Mucosa of stomach (tissue), 1 donor: Measurements from ENCODE around the gene TREML1.

ENCODE experiments used
- H3K27me3 ChIP-seq: one replicate; pipeline ENCODE4 v1.7.0; 2013; ENCODE audit warnings: mild to moderate bottlenecking, low read length; ENCODE audit not compliant: control insufficient read depth, insufficient read depth
- H3K36me3 ChIP-seq: one replicate; pipeline ENCODE4 v1.7.0; 2013; ENCODE audit warnings: low read length; ENCODE audit not compliant: control insufficient read depth, insufficient read depth
- H3K4me1 ChIP-seq: one replicate; pipeline ENCODE4 v1.7.0; 2013; ENCODE audit warnings: mild to moderate bottlenecking, low read length; ENCODE audit not compliant: control insufficient read depth, insufficient read depth
- H3K4me3 ChIP-seq: one replicate; pipeline ENCODE4 v1.7.0; 2013; ENCODE audit warnings: low read length
- H3K9ac ChIP-seq: one replicate; pipeline ENCODE4 v1.7.0; 2013; ENCODE audit warnings: mild to moderate bottlenecking, low read length, moderate library complexity
- H3K9me3 ChIP-seq: one replicate; pipeline ENCODE4 v1.7.0; 2013; ENCODE audit warnings: mild to moderate bottlenecking, low read length, moderate library complexity; ENCODE audit not compliant: control insufficient read depth
- donor health status: Pancreatic carcinoma.

The TREML1 gene

DNA sequence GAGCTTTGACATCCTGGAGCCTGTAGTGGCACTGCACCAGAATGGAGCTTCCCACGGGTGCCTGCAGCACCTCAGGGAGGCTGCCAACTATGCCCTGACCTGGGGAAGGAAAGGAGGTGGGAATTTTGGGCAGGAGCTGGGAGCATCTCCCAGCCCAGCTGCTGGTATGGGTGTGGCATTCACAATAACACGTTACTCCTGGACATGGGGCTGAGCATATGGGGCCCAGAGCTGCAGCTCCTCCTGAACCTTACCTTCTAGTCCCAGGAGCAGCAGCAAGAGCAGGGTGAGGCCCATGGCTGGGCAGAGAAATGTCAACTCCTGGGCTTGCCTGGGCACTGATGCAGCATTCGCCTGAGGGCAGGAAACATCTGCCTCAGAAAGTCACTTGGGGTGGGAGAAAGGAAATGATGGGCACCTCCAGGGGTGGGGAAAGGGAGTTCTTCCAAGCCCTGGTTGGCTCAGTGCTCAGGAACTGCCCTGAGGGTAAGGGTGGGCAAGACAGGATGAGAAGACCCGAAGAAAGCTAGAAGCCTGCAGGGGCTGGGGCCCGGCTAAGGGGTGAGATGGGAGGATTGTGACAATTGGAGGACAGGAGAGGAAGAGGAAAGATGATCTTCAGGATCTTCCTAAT lies at the start of gene TREML1:
TSS of gene TREML1 (minus strand) at position 356 of the 634 bp plus-strand sequence. CDS start at position 297, 59 bp downstream.
- Histone ChIP-seq H3K36me3 (no peaks in the 10 kb centered on the region), H3K4me3 (no peak within 1 kb of the TSS), H3K9ac (no peak within 1 kb of the TSS), H3K4me1 (no peaks in the 10 kb centered on the region), H3K27me3 (peaks cover 16% of the 10 kb centered on the region), H3K9me3 (no peaks in the 10 kb centered on the region)

DNA sequence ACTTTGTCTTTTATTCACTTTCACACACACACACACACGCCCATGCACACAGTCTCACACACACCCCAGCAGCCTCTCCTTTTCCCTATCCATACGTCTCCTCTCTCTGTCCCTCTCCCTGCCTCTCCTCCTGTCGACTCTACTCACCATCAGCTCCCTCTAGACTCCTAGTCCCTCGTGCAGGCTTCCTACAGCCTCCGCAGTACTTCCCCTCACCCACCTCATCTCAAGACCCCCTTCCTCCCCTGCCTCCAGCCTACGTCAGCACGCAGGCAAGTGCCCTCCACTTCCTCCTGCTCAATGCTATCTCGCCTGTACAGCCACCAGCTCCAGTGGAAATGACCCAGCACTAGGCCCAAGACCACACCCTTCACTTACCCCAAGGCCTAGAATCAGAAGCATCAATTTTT lies 47.6 kb upstream of the TREML1 start:
- H3K9me3 ChIP-seq = no peaks in the 10 kb centered on the region
- H3K9ac ChIP-seq = no peak overlapping the region
- no peaks in the 10 kb centered on the region for H3K27me3 ChIP-seq
- H3K4me1 ChIP-seq = peaks cover 22% of the 10 kb centered on the region
- no peaks in the 10 kb centered on the region for H3K36me3 ChIP-seq
- H3K4me3 ChIP-seq = no peak overlapping the region

GRCh38 chr6:41200901-41201763 lies 47.0 kb upstream of the TREML1 start, which contains the start of gene TREML2:
Gene TREML2, minus strand, starts transcription at chr6:41201149. Its CDS starts 141 bp downstream, at chr6:41201008.
- Histone ChIP-seq H3K9ac (no peak within 1 kb of the TSS), H3K27me3 (no peaks in the 10 kb centered on the region), H3K36me3 (no peaks in the 10 kb centered on the region), H3K9me3 (no peaks in the 10 kb centered on the region), H3K4me1 (peaks cover 22% of the 10 kb centered on the region), H3K4me3 (no peak within 1 kb of the TSS)

DNA sequence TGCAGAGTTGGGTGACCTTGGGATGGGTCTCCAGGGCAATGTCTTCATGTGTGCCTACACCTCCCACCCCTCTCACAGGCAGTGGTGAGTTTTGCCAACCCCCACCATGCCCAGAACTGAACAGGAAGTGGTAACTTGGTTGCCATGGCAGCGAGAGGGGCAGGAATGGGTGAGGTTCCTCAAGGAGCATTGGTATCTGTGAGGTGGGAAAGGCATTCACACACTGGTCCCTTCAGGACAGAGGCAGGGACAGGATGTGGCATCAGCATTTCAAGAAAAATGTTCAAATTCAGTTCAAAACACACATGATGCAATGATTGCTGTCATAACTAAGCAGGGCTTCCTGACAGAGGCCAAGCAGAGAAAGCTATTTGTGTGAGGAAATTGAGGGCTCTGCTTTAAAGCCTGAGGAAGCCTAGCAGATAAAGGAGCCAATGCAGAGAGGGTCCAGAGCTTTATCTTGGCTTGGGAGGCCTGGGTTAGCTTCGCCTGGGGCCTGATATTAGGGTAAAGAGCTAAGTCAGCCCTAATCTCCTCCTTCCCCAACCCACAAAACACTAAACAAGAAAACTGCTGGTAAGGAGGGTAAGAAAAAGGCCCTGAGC lies 46.3 kb upstream of the TREML1 start:
- Histone ChIP-seq H3K4me1 (peaks cover 22% of the 10 kb centered on the region), H3K4me3 (no peak overlapping the region), H3K9me3 (no peaks in the 10 kb centered on the region), H3K36me3 (no peaks in the 10 kb centered on the region), H3K27me3 (no peaks in the 10 kb centered on the region), H3K9ac (no peak overlapping the region)

GRCh38 chr6:41199552-41200246 lies 45.6 kb upstream of the TREML1 start:
- Histone ChIP-seq H3K9ac (no peak overlapping the region), H3K4me3 (no peak overlapping the region), H3K9me3 (no peaks in the 10 kb centered on the region), H3K27me3 (no peaks in the 10 kb centered on the region), H3K4me1 (peaks cover 22% of the 10 kb centered on the region), H3K36me3 (no peaks in the 10 kb centered on the region)

- no peak overlapping the region for H3K9ac ChIP-seq
- no peaks in the 10 kb centered on the region for H3K36me3 ChIP-seq
- H3K9me3 ChIP-seq = no peaks in the 10 kb centered on the region
- H3K4me1 ChIP-seq = peaks cover 22% of the 10 kb centered on the region
- H3K27me3 ChIP-seq = peaks cover 3% of the 10 kb centered on the region
- H3K4me3 ChIP-seq = no peak overlapping the region
These were observed 43.1 kb upstream of the TREML1 start for GRCh38 chr6:41197234-41197633.

DNA sequence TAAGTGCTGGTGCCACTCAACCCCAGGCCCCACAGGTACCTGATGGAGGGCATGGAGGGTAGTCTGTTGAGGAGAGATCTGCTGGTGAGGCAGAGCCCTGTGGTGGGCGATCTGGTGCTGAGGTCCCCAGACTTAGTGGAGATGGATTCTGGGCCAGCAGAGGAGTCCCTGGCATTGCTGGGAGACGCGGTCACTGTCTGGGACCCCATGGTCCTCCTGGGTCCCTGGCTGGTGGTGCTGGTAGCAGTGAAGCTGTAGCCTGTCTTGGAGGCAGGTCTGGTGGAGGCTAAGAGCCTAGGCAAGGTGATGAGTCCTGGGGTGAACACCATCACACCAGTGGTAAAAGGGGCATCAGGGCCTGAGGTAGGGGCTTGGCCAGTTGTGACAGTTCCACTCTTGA lies 40.2 kb upstream of the TREML1 start:
- no peak overlapping the region for H3K4me3 ChIP-seq
- H3K27me3 ChIP-seq = peaks cover 15% of the 10 kb centered on the region

DNA sequence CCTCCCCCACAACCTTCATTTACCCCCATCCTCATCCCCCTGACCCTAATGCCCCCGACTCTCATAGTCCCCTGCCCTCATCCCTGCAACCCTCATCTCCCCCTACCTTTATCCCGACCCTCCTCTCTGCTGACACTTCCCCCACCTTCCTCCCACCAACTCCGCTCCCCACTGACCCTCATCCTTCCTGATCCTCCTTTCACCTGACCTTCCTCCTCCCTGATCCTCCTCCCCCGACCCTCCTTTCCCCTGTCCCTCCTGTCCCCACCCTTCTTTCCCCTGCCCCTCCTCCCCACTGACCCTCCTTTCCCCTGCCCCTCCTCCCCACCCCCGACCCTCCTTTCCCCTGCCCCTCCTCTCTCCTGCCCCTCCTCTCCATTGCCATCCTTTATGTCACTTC lies 39.7 kb upstream of the TREML1 start:
- no peak overlapping the region for H3K4me3 ChIP-seq
- no peaks in the 10 kb centered on the region for H3K4me1 ChIP-seq
- no peaks in the 10 kb centered on the region for H3K36me3 ChIP-seq
- H3K9ac ChIP-seq = no peak overlapping the region
- no peaks in the 10 kb centered on the region for H3K9me3 ChIP-seq
- H3K27me3 ChIP-seq = peaks cover 15% of the 10 kb centered on the region

More for the DNA sequence above, 40.2 kb upstream of the TREML1 start:
- Histone ChIP-seq H3K36me3 (no peaks in the 10 kb centered on the region), H3K4me1 (peaks cover 2% of the 10 kb centered on the region), H3K9me3 (no peaks in the 10 kb centered on the region), H3K9ac (no peak overlapping the region)

- no peaks in the 10 kb centered on the region for H3K4me1 ChIP-seq
- H3K9ac ChIP-seq = no peak overlapping the region
- no peaks in the 10 kb centered on the region for H3K36me3 ChIP-seq
- H3K27me3 ChIP-seq = peaks cover 15% of the 10 kb centered on the region
- no peak overlapping the region for H3K4me3 ChIP-seq
- no peaks in the 10 kb centered on the region for H3K9me3 ChIP-seq
These were observed 39.1 kb upstream of the TREML1 start for GRCh38 chr6:41193171-41193734.

GRCh38 chr6:41191569-41191968 lies 37.4 kb upstream of the TREML1 start:
- H3K9ac ChIP-seq = no peak overlapping the region
- no peak overlapping the region for H3K4me3 ChIP-seq
- no peaks in the 10 kb centered on the region for H3K9me3 ChIP-seq
- peaks cover 15% of the 10 kb centered on the region for H3K27me3 ChIP-seq
- no peaks in the 10 kb centered on the region for H3K36me3 ChIP-seq
- H3K4me1 ChIP-seq = no peaks in the 10 kb centered on the region

GRCh38 chr6:41190791-41191190 lies 36.6 kb upstream of the TREML1 start:
- H3K36me3 ChIP-seq = no peaks in the 10 kb centered on the region
- H3K9ac ChIP-seq = no peak overlapping the region
- no peaks in the 10 kb centered on the region for H3K4me1 ChIP-seq
- no peaks in the 10 kb centered on the region for H3K9me3 ChIP-seq
- H3K27me3 ChIP-seq = peaks cover 15% of the 10 kb centered on the region
- no peak overlapping the region for H3K4me3 ChIP-seq
